GM12878 (cell line): Measurements from ENCODE around the gene PREX1. TPM values are rescaled to one million over a fixed set of nuclear protein-coding genes. Genes with fewer than 3 reads are reported as not detected.

Source experiments
- ATAC-seq: fragments of 200-7000 bp; cut with Tn5 transposase; 3 replicates; pipeline ENCODE4 v1.9.1; 2020; ENCODE audit warnings: mild to moderate bottlenecking, moderate library complexity
- BruUV-seq: library from RNA; stranded (reverse); fragments of 400-500 nt; replicated peaks from 2 replicates; lab custom pipeline; 2021; lab: Mats Ljungman, UMichigan
- CTCF ChIA-PET: fragments of 300-600 bp; sonication (Branson Sonifier 250); formaldehyde crosslinking; extraction: SDS; loops from one replicate; lab custom pipeline; 2021; ENCODE audit warnings: inconsistent platforms; lab: Yijun Ruan, JAX
- POLR2A ChIA-PET: fragments of 350-600 bp; formaldehyde crosslinking; extraction: SDS; loops from one replicate; lab custom pipeline; 2021; ENCODE audit warnings: inconsistent platforms; lab: Charles Lee
- RAD21 ChIA-PET: fragments of 300-600 bp; sonication (Branson Sonifier 250); formaldehyde crosslinking; loops from one replicate; lab custom pipeline; 2023; ENCODE audit warnings: antibody characterized with exemption; ENCODE audit not compliant: unreplicated experiment; lab: Charles Lee
- SMC1A ChIA-PET: fragments of 300-600 bp; sonication (Branson Sonifier 250); formaldehyde crosslinking; loops from one replicate; lab custom pipeline; 2023; ENCODE audit not compliant: unreplicated experiment, uncharacterized antibody; lab: Charles Lee
- DNase-seq: peaks from one replicate; pipeline ENCODE4 v3.0.0-alpha.2; 2011; ENCODE audit warnings: low read depth, low spot score
- FAIRE-seq: peaks from 3 replicates; lab custom pipeline; 2011; peaks lifted over from hg19 to GRCh38; lab: Jason Lieb, UNC
- H2AFZ ChIP-seq: 2 replicates; pipeline ENCODE4 v1.6.0; 2011; ENCODE audit warnings: low read depth, low read length, control low read depth; ENCODE audit not compliant: control insufficient read depth
- H3K27ac ChIP-seq: 2 replicates; pipeline ENCODE4 v1.5.1; 2011; ENCODE audit warnings: control low read depth; ENCODE audit not compliant: control insufficient read depth, insufficient read depth
- H3K27me3 ChIP-seq, 2 experiments: replicated peaks in 1 of 2; 2 replicates each; pipeline versions ENCODE4 v1.6.0 to v1.6.1; 2011; ENCODE audit warnings: low read length in 1 of 2; ENCODE audit not compliant: control insufficient read depth in 2 of 2, insufficient read depth in 2 of 2
- H3K36me3 ChIP-seq, 2 experiments: 2 replicates each; pipeline ENCODE4 v1.5.1; 2011; ENCODE audit warnings: low read length in 1 of 2; ENCODE audit not compliant: control insufficient read depth in 2 of 2, insufficient read depth in 2 of 2
- H3K4me1 ChIP-seq: 2 replicates; pipeline ENCODE4 v1.6.1; 2011; ENCODE audit warnings: mild to moderate bottlenecking, low read length, moderate library complexity, mixed read lengths; ENCODE audit not compliant: control insufficient read depth, insufficient read depth
- H3K4me2 ChIP-seq: 2 replicates; pipeline ENCODE4 v1.6.0; 2011; ENCODE audit warnings: control low read depth; ENCODE audit not compliant: control insufficient read depth, insufficient read depth
- H3K4me3 ChIP-seq: fragments of 200-600 bp; sonication (generic); 2 replicates; pipeline ENCODE4 v1.5.1; 2016
- H3K79me2 ChIP-seq: 2 replicates; pipeline ENCODE4 v1.6.0; 2011; ENCODE audit warnings: low read length; ENCODE audit not compliant: control insufficient read depth, insufficient read depth
- H3K9ac ChIP-seq: 2 replicates; pipeline ENCODE4 v1.8.0; 2011; ENCODE audit warnings: low read length, control low read depth, mixed read lengths; ENCODE audit not compliant: control insufficient read depth, insufficient read depth
- H3K9me3 ChIP-seq: replicated peaks from 3 replicates; pipeline ENCODE4 v1.5.1; 2011; ENCODE audit warnings: mild to moderate bottlenecking, low read length; ENCODE audit not compliant: control insufficient read depth, insufficient read depth
- H4K20me1 ChIP-seq: 2 replicates; pipeline ENCODE4 v1.6.0; 2011; ENCODE audit not compliant: control insufficient read depth, insufficient read depth
- FOXM1 ChIP-seq: IDR thresholded peaks from 2 replicates; pipeline ENCODE4 v1.6.1; 2012; ENCODE audit warnings: low read depth, mild to moderate bottlenecking, inconsistent platforms, low read length, moderate library complexity
- MTA2 ChIP-seq: fragments of 450-650 bp; IDR thresholded peaks from 2 replicates; pipeline ENCODE4 v1.6.1; 2016; ENCODE audit warnings: low read depth, mild to moderate bottlenecking, moderate library complexity
- NFYB ChIP-seq: IDR thresholded peaks from 2 replicates; pipeline ENCODE4 v1.6.1; 2011; ENCODE audit warnings: low read depth, mild to moderate bottlenecking, low read length, improper control_type of control experiment, moderate library complexity; ENCODE audit not compliant: insufficient read depth
- SUZ12 ChIP-seq: fragments of 200-600 bp; sonication (generic); IDR thresholded peaks from one replicate; pipeline ENCODE4 v1.6.1; 2018; ENCODE audit warnings: antibody characterized with exemption, mild to moderate bottlenecking; ENCODE audit not compliant: unreplicated experiment
- TCF7 ChIP-seq: IDR thresholded peaks from 2 replicates; pipeline ENCODE4 v1.6.1; 2014; ENCODE audit warnings: antibody characterized with exemption, borderline replicate concordance
- WGBS: methylation state at CpG from one replicate; pipeline ENCODE4 v1.1.6; 2016; ENCODE audit warnings: low lambda C conversion rate; ENCODE audit not compliant: insufficient replicate concordance, insufficient coverage; ENCODE audit errors: missing lambda C conversion rate; 5-methylcytosine and 5-hydroxymethylcytosine counted together
- in situ Hi-C: fragments of 300-500 bp; cut with MboI; formaldehyde crosslinking; loops from 9 replicates; pipeline ENCODE4 v1.14.3; 2018; ENCODE audit warnings: mixed read lengths
- intact Hi-C: fragments of 100-400 bp; cut with micrococcal nuclease; formaldehyde crosslinking; loops from one replicate; pipeline ENCODE4 v1.14.2; 2022; ENCODE audit not compliant: unreplicated experiment
- polyA plus RNA-seq, 11 experiments: library from polyadenylated mRNA; depleted of rRNA in 4 of 11; unstranded in 6 of 11; stranded (reverse) in 5 of 11; fragments of >200 nt; fragmentation: Nextera tagmentation in 4 of 11; fragmentation: Illumina TruSeq in 1 of 11; extraction: Ambion mirVana in 4 of 11; extraction: Trizol in 1 of 11; gene quantifications; 1 replicate in 1 of 11; 2 replicates in 10 of 11; pipeline versions ENCODE4 v1.2.1 to v1.2.3, GENCODE V29; 2011 to 2016; ENCODE audit warnings: inconsistent platforms in 2 of 11, missing spikeins in 2 of 11, low read depth in 1 of 11
- total RNA-seq, 4 experiments: library from RNA; depleted of rRNA in 3 of 4; stranded (reverse); fragments of >200 nt in 3 of 4; fragmentation: Illumina TruSeq in 1 of 4; extraction: Trizol in 1 of 4; gene quantifications; 2 replicates each; pipeline versions ENCODE4 v1.2.1 to v1.2.3, GENCODE V29; 2013 to 2021
- TF ChIP-seq, protein P1 (sequence below): fragments of 450-650 bp; formaldehyde crosslinking; IDR thresholded peaks from 2 replicates; pipeline ENCODE4 v1.4.0; 2022; ENCODE audit warnings: mild to moderate bottlenecking, moderate library complexity
- TF ChIP-seq, protein P2 (sequence below): IDR thresholded peaks from 2 replicates; pipeline ENCODE4 v1.6.1; 2011; ENCODE audit warnings: borderline replicate concordance, low read depth, mild to moderate bottlenecking, moderate library complexity, mixed read lengths, low read length; ENCODE audit not compliant: insufficient read depth; ENCODE audit errors: extremely low read length

The PREX1 gene
- total and polyA plus RNA-seq, 10 of the 15 experiments (the other 5 are each of a cell fraction or from before 2014, with no cell fraction given), result 2.6 to 114 (median 38.9) TPM

GRCh38 chr20:48706710-48707365 lies 121.0 kb downstream of the PREX1 start:
- CTCF ChIA-PET, result interaction anchor here (0.5 to 1.2 kb wide), 4 partner anchors 8 to 309 kb away, joined by 3 read pairs; no protein-coding TSS in a partner anchor

DNA sequence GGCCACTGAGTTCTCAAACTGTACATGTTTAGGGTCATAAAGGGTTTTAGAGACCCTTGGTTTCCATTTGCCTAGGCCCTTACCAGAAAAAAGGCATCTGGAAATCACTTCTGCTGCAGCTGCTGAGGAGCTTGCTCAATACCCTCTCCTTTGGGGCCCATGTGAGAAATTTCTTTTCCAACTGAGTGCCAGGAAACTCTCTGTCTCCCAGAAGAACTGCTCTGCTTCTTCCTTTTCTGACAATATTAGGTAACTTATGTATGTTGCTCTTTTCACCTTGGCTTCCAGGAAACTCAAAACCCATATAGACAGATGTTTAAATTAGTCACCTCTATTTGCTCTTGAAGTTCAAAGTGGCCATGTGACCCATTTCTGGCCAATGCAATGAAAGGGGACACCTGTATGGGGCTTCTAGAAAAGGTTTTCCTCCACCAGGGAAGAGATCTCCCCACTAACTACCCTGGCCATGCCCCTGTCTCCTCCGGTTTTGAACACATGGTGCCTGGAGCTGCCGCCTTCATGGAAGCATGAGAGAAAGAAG lies 121.6 kb downstream of the PREX1 start:
- no TSS peak for BruUV-seq

More at GRCh38 chr20:48706710-48707365, 121.0 kb downstream of the PREX1 start:
- H4K20me1 ChIP-seq, result peaks cover 6% of the 10 kb centered on the region
- H3K4me1 ChIP-seq, result peaks cover 2% of the 10 kb centered on the region
- 80% methylated on average over 12 of the region's 12 CpGs for WGBS
- DNase-seq, result no peak
- no peak for FAIRE-seq
- peaks cover 20% of the 10 kb centered on the region for H3K79me2 ChIP-seq
- H3K4me3 ChIP-seq, result no peak overlapping the region
- POLR2A ChIA-PET, result no interaction called here
- H3K9me3 ChIP-seq, result no peaks in the 10 kb centered on the region
- SMC1A ChIA-PET, result no interaction called here
- ATAC-seq, result no peak
- H3K36me3 ChIP-seq, result peaks cover 24 to 42% of the 10 kb centered on the region in 2 experiments
- BruUV-seq, result no TSS peak
- no peak overlapping the region for H3K9ac ChIP-seq
- H2AFZ ChIP-seq, result no peak overlapping the region
- no peak overlapping the region for H3K27ac ChIP-seq
- TF ChIP-seq FOXM1, result no peak
- TF ChIP-seq SUZ12, result no peak
- TF ChIP-seq TCF7, result no peak
- TF ChIP-seq, all 136 proteins: peak for 0
- intact Hi-C loops, result no loop called here
- H3K27me3 ChIP-seq, result no peaks in the 10 kb centered on the region
- RAD21 ChIA-PET, result no interaction called here
- no peak overlapping the region for H3K4me2 ChIP-seq
- in situ Hi-C loops, result no loop called here

More for the DNA sequence above, 121.6 kb downstream of the PREX1 start:
- H3K4me3 ChIP-seq, result no peak overlapping the region
- H3K4me2 ChIP-seq, result no peak overlapping the region
- ChIA-PET POLR2A (no interaction called here), CTCF (interaction anchor here (1.0 to 1.2 kb wide), 2 partner anchors 9 to 49 kb away, joined by 3 read pairs; no protein-coding TSS in a partner anchor), RAD21 (no interaction called here), SMC1A (interaction anchor here (0.8 kb wide), 1 partner anchor 14 kb away, joined by 3 read pairs; no protein-coding TSS in a partner anchor)
- H3K9me3 ChIP-seq, result no peaks in the 10 kb centered on the region
- H3K79me2 ChIP-seq, result peaks cover 14% of the 10 kb centered on the region
- peaks cover 22 to 42% of the 10 kb centered on the region in 2 experiments for H3K36me3 ChIP-seq
- no peak for FAIRE-seq
- H2AFZ ChIP-seq, result no peak overlapping the region
- intact Hi-C loops (no loop called here), in situ Hi-C loops (no loop called here)
- no peak overlapping the region for H3K27ac ChIP-seq
- no peaks in the 10 kb centered on the region for H3K4me1 ChIP-seq
- no peak overlapping the region for H3K9ac ChIP-seq
- H4K20me1 ChIP-seq, result peaks cover 6% of the 10 kb centered on the region
- TF ChIP-seq, protein P1, sequence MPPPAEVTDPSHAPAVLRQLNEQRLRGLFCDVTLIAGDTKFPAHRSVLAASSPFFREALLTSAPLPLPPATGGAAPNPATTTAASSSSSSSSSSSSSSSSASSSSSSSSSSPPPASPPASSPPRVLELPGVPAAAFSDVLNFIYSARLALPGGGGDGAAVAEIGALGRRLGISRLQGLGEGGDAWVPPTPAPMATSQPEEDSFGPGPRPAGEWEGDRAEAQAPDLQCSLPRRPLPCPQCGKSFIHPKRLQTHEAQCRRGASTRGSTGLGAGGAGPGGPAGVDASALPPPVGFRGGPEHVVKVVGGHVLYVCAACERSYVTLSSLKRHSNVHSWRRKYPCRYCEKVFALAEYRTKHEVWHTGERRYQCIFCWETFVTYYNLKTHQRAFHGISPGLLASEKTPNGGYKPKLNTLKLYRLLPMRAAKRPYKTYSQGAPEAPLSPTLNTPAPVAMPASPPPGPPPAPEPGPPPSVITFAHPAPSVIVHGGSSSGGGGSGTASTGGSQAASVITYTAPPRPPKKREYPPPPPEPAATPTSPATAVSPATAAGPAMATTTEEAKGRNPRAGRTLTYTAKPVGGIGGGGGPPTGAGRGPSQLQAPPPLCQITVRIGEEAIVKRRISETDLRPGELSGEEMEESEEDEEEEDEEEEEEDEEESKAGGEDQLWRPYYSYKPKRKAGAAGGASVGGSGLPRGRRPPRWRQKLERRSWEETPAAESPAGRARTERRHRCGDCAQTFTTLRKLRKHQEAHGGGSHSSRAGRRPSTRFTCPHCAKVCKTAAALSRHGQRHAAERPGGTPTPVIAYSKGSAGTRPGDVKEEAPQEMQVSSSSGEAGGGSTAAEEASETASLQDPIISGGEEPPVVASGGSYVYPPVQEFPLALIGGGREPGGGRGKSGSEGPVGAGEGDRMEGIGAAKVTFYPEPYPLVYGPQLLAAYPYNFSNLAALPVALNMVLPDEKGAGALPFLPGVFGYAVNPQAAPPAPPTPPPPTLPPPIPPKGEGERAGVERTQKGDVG (CRISPR knock-in tag), result no peak
- TF ChIP-seq, protein P2, sequence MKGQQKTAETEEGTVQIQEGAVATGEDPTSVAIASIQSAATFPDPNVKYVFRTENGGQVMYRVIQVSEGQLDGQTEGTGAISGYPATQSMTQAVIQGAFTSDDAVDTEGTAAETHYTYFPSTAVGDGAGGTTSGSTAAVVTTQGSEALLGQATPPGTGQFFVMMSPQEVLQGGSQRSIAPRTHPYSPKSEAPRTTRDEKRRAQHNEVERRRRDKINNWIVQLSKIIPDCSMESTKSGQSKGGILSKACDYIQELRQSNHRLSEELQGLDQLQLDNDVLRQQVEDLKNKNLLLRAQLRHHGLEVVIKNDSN, result no peak
- 0 out of 2 replicates have a peak, but pooled peaks have one; percentile 46 for TF ChIP-seq NFYB
- no peak for TF ChIP-seq MTA2
- no peaks in the 10 kb centered on the region for H3K27me3 ChIP-seq
- DNase-seq, result no peak
- ATAC-seq, result no peak
- WGBS, result 94% methylated on average over 2 of the region's 2 CpGs
